Omental fat pad (tissue), 4 donors: ENCODE measurements around the gene MID1. TPM values are rescaled to one million over a fixed set of nuclear protein-coding genes. Genes with fewer than 3 reads are reported as not detected.
A peak's percentile ranks its signal among the peaks of the same experiment; 100 is the strongest.

Experiments used
- ATAC-seq: fragments of 150-250 bp; one replicate; pipeline ENCODE4 v1.9.1; 2016; ENCODE audit warnings: mild to moderate bottlenecking, moderate library complexity; ENCODE audit not compliant: low FRiP score
- DNase-seq: peaks from one replicate; pipeline ENCODE4 v3.0.0-alpha.2; 2019; ENCODE audit warnings: low spot score
- CTCF ChIP-seq, 3 donors: fragments of 450-650 bp; IDR thresholded peaks; one replicate each; pipeline ENCODE4 v1.5.1; 2016 to 2017; ENCODE audit warnings: antibody characterized with exemption in 3 of 3, mild to moderate bottlenecking in 3 of 3, moderate library complexity in 2 of 3
- total RNA-seq, 4 donors: library from RNA; depleted of rRNA; stranded (reverse); fragments of >200 nt; gene quantifications; one replicate each; pipeline ENCODE4 v1.1.0, GENCODE V29; 2016

The MID1 gene
- total RNA-seq, 4 donors from 2014 or later = 8.3 to 14.5 (median 10.8) TPM

GRCh38 chrX:10653302-10653701 is 32.9 kb upstream of the MID1 start:
- no peak for ATAC-seq
- no peak for TF ChIP-seq CTCF (IDR thresholded peaks at IDR 0.05)
- no peak for DNase-seq

- DNase-seq (no peak), ATAC-seq (no peak)
- TF ChIP-seq CTCF (IDR thresholded peaks at IDR 0.05) = no peak
Measured at GRCh38 chrX:10649265-10649664, 28.9 kb upstream of the MID1 start.

GRCh38 chrX:10648614-10649013 is 28.2 kb upstream of the MID1 start:
- ATAC-seq = no peak
- no peak for TF ChIP-seq CTCF (IDR thresholded peaks at IDR 0.05)

GRCh38 chrX:10636851-10637250 is 16.5 kb upstream of the MID1 start:
- no peak for ATAC-seq
- TF ChIP-seq CTCF (IDR thresholded peaks at IDR 0.05) = no peak
- DNase-seq = no peak

More at GRCh38 chrX:10648614-10649013, 28.2 kb upstream of the MID1 start:
- DNase-seq = no peak

- DNase-seq (no peak), ATAC-seq (no peak)
- TF ChIP-seq CTCF (IDR thresholded peaks at IDR 0.05) = no peak
Measured at GRCh38 chrX:10636337-10636736, 16.0 kb upstream of the MID1 start.

GRCh38 chrX:10634392-10635161 is 14.2 kb upstream of the MID1 start:
- no peak for DNase-seq
- TF ChIP-seq CTCF (IDR thresholded peaks at IDR 0.05) = no peak
- peak; percentile 32 for ATAC-seq

GRCh38 chrX:10633722-10634121 is 13.3 kb upstream of the MID1 start:
- DNase-seq = no peak
- ATAC-seq = peak; percentile 87
- no peak for TF ChIP-seq CTCF (IDR thresholded peaks at IDR 0.05)
